HG02884 (cell line): Measurements from ENCODE around the gene ERCC5.
A peak's percentile ranks its signal among the peaks of the same experiment; 100 is the strongest.

Experiments
- ATAC-seq: cut with Tn5 transposase; IDR thresholded peaks from one replicate; pipeline ENCODE4 v1.9.1; 2021; ENCODE audit warnings: mild to moderate bottlenecking, moderate library complexity; ENCODE audit not compliant: unreplicated experiment

ERCC5 gene

DNA sequence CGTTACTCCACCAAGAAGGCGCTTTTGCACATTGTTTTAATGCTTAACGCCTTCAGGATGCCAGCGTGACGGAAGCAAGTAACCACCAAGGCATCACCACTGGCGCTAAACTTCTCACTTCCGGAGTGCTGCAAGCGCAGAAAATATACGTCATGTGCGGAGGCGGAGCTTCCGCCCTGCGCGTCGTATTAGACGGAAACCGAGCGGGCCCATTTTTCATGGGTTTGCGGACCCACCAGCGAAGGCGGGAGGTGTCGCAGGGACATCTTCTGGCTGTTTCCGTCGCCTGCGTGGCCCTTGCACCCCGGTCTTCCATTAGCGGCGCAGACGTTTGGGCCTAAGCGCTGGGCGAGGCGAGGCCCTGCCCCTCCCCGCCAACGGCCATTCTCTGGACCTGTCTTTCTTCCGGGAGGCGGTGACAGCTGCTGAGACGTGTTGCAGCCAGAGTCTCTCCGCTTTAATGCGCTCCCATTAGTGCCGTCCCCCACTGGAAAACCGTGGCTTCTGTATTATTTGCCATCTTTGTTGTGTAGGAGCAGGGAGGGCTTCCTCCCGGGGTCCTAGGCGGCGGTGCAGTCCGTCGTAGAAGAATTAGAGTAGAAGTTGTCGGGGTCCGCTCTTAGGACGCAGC, at the start of gene ERCC5:
Gene ERCC5, plus strand, starts transcription at position 403 of the 631 bp plus-strand sequence. CDS start 235 bp downstream, outside the sequence.
- ATAC-seq: peak; percentile 82

DNA sequence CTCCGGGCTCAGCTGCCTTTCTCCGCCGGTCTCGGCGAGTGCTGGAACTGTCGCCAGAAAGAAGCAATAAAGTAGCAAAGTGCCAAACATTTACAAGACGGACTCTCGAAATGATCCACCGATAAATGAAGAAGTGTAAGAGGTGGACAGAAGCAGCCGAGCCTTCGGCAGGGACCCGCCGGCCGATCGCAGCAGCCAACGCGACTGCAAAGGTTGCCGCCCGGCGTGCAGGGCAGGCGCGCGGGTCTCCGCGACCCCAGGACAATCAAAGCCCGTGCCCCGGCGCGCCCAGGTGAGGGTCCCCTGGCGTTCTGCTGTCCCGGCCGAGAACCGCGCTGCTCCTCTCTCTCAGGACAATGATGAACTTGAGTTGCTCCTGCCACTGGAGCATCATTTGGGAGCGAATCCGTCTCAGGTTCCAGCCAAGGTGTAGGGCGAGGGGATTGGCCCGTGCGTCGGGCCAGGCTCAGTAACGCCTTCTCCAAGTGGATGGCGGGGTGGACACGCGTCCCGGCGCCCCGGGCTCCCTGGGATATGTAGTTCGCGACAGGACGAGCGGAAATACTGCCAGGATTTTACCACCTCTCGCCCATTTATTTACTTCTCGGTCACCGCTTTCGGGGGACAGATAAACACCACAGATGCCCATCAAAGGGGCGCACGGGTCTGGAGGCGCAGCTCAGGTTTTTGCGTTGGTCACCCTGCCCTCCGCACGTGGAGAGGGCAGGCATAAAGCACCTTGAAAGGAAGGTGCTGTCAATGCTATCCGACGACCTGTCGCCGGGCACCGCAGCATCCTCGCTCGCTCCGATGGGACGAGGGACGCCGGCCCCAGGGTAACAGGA, 47.0 kb upstream of the ERCC5 start, which contains the start of the genes BIVM and POGLUT2:
Gene BIVM, plus strand, starts transcription at position 539 of the 845 bp plus-strand sequence. CDS start 8,149 bp downstream, outside the sequence.
Gene POGLUT2, minus strand, starts transcription at position 396 of the 845 bp plus-strand sequence. Its CDS starts 306 bp downstream, at position 90.
- peak; percentile 78 for ATAC-seq

- peak; percentile 3 for ATAC-seq
Measured at GRCh38 chr13:102799426-102800144, 46.2 kb upstream of the ERCC5 start.

- ATAC-seq: peak; percentile 70
Measured at GRCh38 chr13:102800145-102801041, 45.4 kb upstream of the ERCC5 start.

- no peak for ATAC-seq
Measured at GRCh38 chr13:102805680-102806079, 40.2 kb upstream of the ERCC5 start.

GRCh38 chr13:102807699-102808098, 38.1 kb upstream of the ERCC5 start:
- ATAC-seq: no peak

DNA sequence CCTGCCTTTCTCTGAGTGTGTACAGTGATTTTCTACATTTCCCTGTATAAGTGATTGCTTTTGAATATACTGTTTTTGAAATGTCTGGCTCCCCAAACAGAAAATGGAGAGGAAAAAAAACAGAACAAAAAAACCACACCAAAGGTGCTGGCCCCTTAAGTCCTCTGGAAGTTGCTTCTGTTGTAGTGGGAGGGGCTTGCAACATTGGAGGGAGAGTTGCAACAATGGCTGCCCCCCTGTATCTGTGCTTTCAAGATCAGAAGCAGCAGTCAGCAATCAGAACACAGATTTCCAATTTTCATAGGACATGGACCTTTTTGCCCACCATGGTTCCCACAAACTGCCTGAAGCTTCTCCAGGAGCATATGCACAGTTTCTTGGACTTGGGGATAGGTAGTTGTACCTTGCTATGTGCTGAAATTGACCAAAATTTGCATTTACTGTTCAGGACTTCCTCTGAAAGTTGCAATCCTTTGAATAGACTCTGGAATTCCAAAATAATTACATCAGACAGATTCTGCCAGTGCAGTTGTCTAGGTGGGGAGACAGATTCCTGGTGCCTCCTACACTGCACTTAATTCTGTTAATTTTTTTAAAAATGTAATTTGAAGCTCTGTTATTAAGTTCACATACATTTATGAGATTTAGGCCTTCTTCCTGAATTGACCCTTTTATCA, 33.1 kb upstream of the ERCC5 start:
- ATAC-seq: no peak

DNA sequence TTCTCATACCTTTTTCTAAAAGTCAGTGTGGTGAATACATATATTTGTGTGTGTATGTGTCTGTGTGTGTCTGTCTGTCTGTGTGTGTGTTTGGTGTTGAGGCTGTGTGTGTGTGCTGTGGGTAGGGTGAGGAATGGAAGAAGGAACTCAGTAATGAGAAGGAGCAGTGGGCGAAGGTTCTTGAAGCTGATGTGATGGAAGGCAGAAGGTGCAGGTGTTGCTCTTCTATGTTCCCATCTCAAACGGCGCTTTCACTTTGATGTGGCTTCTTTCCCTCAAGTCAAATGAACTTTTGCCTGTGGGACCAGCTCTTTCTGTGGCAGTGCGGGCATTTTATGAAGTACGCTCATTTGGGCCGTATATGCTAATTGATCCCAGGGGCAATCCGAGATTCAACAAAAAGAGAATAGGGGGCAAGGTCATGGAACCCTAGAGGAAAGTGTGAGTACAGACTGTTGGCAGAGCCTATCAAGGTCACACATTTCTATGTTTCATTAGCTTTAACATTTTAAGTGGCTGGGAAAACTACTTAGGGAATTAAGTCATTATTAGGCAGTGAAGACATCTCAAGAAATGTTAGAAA, 31.7 kb upstream of the ERCC5 start:
- ATAC-seq: peak; percentile 54

- ATAC-seq: no peak
Measured at GRCh38 chr13:102814793-102815192, 31.0 kb upstream of the ERCC5 start.

DNA sequence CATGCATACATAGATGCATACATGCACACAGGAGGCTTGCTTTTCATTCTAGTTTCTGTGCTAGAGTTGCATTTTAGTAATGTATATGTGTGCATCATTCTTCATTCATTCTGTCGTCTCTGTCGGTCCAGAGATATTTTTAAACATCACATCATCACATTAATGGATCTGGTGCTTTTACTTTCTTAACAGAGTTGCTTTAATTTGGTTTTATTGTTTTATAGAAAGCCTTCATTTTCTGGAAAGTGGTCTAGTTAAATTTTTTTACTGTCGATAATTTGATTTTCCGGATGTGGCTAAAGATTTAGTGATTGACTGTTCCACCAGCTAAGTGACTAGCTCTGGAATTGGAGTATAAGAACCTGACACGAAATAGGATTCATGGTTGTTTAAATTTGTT, 30.0 kb upstream of the ERCC5 start:
- no peak for ATAC-seq

GRCh38 chr13:102816708-102817107, 29.1 kb upstream of the ERCC5 start:
- ATAC-seq: no peak

DNA sequence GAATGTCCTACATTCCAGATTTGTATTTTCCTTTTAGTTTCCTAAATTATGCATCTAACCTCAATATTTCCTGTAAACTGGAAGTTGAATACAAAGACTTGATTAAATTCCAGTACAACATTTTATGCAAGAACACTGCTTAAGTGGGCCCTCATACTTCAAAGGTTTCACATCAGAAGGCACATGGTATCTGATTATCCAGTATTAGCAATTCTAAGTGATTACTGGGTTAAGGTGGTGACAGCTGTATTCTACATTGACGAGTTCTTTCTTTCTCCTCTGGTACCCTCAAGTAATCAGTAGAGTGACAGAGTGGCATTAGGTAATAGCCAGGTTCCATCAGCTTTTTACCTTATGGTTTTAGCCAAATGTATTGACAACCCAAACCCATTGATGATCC, 28.6 kb upstream of the ERCC5 start:
- ATAC-seq: no peak

- no peak for ATAC-seq
Measured at GRCh38 chr13:102817907-102818306, 27.9 kb upstream of the ERCC5 start.

- no peak for ATAC-seq
Measured at GRCh38 chr13:102825400-102825799, 20.4 kb upstream of the ERCC5 start.

DNA sequence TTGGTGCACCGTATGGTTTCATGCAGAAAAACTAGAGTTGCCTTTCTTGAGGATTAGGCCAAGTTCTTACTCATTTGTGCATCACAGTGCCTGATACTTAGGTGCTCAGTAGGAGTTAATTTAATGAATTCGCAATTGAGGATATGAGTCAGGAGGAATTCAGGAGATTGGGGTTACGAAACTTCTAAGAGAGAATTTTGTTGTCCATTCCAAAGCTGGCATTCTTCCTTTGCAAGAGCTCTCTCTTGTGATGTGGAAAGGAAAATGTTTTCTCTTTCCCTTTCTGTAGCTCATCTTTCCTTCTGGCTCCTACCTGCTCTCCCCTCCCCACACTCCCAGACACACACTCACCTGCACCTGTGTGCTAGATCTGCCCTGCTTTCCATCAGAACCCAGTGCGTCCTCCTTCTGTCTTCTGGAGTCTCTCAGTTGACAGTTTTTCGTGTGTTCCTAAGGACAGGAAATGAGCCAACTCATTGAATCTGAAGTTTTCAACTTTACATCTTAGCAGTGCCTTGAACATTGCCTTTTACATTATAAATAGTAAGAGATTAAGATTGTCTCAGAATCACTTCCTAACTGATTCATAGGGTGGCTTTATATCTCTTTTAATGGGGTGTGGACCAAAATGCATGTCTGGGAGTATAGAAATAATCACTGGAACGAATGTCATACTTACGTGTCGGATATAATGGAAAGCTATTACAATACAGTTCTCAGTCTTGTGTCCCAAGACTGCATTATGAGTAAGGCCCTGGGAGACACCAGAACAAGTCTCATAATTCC, 19.7 kb upstream of the ERCC5 start:
- no peak for ATAC-seq

GRCh38 chr13:102830646-102831045, 15.2 kb upstream of the ERCC5 start:
- ATAC-seq: no peak

- no peak for ATAC-seq
Measured at GRCh38 chr13:102836471-102836870, 9.4 kb upstream of the ERCC5 start.

DNA sequence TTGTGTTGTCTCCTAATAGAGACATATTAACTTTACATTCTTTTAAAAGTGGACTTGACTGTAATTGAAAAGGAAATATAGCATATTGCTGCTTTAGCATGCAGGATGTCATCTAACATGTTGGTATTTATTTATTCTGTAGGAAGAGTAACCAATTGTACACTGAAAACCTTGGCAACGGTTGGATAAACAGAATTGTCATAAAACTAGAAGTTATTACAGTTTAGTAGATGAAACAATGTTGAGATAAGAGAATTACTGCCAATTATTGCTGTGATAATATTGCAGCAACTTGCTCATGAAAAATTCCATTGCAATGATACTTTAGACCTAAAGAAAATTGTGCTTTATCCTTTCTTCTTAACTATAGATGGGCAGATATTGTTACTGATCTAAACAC, 7.6 kb upstream of the ERCC5 start:
- ATAC-seq: no peak

GRCh38 chr13:102838982-102839381, 6.8 kb upstream of the ERCC5 start:
- ATAC-seq: no peak
